HT-29 (cell line): ENCODE measurements around the gene MIB1. TPM values are rescaled to one million over a fixed set of nuclear protein-coding genes. Genes with fewer than 3 reads are reported as not detected.
"Not testable (repeated sequence)": the region's sequence is repeated elsewhere in the genome, so short reads cannot be mapped to it uniquely, and the experiment has no call there.

ENCODE experiments used
- DNase-seq: peaks from one replicate; pipeline ENCODE4 v3.0.0-alpha.2; 2015; ENCODE audit warnings: low spot score
- total RNA-seq: library from RNA; depleted of rRNA; stranded (reverse); fragments of >200 nt; shearing (Covaris generic); gene quantifications from 2 replicates; pipeline ENCODE4 v1.2.3, GENCODE V29; 2014

MIB1 gene
- total RNA-seq, 1 experiment from 2014 or later: 10.9 TPM

DNA sequence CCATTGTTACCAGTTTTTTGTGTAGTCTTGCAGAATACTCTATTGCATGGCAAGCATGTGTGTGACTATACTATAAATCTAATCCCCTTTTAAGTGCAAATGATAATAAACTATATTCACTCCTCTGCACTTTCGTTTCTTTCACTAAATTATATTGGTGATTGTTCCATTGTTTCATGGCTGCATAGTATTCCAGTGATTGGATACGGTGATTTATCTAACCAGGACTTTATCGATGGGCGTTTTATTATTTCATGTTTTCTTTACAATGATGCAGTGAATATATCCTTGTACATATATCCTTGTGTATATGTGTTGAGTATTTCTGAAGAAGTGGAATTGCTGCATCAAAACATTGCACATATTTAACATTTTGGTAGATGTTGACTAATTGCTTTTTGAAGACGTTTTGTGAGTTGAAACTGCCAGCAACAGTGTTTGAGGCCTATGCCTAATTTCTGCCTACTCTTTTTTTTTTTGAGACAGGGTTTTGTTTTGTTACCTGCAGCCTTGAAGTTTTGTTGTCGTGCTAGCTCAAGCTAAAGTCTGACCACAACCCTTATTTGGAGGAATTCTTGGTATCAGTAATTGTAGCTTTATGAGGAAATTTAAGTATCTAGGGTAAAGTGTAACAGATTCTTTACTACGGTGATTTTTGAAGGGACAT is 2.7 kb downstream of the MIB1 start:
- DNase-seq: no peak

DNA sequence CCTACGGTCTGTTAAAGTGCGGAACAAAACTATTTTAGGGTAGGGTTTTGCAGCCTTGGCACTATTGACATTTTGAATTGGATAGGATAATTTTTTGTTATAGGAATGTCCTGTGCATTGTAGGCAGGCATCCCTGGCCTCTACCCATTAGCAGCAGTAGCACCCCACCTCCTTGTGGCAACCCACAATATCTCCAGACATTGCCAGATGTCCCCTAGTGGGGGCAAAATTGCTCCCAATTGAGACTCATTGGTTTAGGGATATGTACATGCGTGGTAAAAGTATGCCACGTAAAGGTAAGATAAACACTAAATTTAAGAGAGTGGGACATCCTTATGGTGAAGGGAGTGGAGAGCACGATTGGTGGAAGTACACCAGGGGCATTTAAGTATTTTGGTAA is 4.6 kb downstream of the MIB1 start:
- no peak for DNase-seq

DNA sequence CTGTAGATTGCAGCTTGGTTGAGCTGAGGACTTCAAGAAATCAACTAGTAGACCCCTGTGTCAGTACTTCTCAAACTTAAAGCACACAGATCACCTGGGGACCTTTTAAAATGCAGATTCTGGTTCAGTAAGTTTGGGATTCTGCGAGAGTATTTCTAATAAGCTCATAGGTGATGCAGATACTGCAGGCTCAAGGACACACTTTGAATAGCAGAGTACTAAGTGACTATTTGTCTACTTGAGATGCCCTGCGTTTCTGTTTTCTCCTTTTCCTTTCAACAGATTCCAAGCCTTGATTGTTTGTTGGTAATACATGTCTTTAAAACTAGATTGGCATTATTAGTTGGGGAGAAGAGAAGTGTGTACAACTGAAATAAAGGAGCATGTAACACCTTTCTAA is 6.7 kb downstream of the MIB1 start:
- DNase-seq: no peak

DNA sequence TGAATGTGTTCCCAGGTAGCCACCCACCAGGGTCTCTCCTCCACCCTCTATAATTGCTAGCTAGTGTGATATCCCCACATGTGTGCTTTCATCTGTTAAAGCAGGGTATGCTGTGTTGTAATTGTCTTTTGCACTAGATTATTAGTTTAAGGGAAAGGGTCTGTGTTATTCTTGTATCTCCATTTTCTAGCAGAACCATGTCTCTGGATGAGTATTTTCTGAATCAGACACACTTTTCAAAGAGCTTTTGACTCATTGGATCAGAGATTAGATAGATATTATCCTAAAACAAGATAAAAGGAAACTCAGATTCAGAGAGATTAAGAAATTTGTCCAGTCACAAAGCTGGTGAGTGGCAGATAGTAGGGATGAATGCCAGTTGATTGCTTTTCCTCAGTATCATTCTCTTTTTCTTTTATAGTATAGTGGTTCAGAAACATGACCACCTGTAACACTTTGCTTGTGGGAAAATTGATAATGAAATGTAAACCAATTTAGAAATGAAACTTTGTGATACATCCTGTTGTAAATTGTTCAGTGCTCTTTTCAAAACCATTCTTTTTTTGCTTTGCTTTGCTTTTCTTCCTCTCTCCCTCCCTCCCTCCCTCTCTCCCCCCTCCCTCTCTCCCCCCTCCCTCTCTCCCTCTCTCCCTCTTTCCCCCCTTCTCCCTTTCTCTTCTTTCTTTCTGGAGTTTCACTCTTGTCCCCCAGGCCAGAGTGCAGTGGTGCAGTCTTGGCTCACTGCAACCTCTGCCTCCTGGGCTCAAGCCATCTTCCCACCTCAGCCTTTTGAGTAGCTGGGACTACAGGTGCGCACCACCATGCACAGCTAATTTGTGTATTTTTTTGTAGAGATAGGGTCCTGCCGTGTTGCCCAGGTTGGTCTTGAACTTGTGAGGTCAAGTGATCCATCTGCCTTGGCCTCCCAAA is 7.4 kb downstream of the MIB1 start:
- no peak for DNase-seq

DNA sequence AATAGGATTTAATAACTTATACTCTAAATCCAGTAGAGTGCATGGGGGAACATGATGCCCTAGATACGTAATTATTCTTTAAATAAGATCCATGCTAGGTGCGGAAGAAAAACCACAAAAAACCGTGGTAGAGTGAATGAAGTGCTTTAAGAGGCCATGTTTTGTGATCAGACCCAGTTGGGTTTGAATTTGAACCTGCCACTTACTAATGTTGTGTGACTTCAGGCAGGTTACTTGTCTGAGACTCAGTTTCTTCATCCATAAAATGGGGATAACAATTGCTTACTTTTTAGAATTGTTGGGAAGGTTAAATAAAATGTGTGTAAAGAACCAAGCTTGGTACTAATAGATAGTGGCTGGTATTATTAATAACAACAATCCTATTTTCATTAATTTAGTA is 17.2 kb downstream of the MIB1 start:
- DNase-seq: no peak

DNA sequence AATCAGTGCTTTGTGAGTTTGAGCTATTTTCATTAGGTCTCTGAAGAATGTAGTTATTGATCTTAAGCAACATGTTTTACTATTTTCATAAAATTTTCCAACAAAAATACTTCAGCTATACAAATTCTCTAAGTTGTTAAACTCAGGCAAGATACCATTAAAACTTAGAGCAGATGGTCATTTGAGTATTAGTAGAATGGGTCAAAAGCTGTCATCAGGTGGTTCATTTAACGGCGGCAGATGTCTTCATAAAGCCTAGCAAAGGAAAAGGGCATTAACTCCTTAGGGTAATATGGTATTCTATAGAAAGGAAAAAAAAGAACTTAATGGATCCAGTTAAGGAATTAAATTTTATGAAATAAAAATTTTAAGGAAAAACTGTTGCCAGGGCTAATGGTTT is 19.2 kb downstream of the MIB1 start:
- no peak for DNase-seq

DNA sequence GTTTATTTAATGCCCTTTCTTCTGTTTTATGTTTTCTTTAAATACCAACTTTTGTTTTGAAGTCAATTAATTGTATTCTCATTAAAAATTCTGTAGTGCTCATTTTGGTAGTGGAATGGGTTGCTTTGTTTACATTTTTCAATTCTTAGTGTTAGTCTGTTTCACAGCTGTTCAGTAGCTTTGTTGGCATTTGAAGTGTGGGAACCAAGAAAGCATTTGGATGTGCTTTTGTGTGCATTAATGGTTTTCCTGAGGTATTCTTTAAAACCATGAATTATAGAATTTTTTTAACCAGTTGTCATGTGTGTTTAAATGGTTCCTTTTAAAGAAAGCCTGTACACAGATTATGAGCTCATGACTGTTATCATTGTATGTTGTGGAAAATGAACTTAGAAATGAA is 19.7 kb downstream of the MIB1 start:
- no peak for DNase-seq

DNA sequence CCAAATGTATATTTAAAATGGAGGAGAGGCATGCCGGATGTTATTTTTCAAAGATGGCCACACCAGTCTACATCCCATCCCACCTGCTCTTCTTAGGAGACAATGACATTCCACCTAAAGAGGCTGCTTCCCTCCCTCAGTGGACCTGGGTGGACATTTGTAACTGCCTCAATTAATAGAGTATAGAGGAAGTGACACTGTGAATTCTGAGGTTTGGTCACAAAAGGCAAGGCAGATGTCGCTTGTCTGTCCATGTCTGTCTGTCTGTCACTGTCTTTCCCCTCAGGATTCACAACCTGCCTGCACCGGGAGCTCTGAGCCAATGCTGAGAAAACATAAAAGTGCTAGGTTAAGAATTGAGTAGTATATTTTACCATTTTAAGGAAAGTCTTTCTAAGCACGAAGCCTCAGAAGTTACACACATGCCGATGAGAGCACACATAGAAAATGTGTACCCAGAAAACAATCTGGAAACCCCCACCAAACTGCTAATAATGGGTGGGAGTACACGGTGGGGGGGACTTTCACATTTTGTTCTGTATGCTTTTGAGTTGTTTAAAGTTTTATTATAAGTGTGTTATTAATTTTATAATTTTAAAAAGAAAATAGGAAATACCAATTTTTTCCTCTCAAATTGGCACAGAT is 21.0 kb downstream of the MIB1 start:
- no peak for DNase-seq

DNA sequence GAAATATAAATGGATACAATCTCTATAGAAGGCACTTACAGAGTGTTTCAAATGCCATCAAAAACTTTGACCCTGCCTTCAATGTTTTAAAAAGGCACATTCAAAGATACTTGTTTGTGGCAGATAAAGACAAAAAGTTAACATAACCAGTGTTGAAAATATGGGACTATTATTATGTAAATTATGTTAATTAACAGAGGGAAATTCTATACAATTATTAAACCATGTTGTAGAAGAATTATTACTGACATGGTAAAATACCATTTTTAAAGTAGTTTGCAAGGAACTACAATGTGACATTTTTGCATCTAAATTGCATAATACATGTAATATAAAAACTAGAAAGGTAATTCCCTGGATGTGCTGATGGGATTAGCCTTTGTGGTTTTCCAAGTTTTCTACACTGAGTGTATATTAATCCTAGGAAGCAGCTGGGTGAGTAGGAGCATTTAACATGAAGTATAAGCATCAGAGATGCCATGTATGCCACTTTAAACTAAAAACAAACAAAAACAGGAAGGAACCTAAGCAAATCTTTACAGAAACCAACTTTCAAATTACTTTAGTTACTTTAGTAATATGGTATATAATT is 21.7 kb downstream of the MIB1 start:
- DNase-seq: no peak

DNA sequence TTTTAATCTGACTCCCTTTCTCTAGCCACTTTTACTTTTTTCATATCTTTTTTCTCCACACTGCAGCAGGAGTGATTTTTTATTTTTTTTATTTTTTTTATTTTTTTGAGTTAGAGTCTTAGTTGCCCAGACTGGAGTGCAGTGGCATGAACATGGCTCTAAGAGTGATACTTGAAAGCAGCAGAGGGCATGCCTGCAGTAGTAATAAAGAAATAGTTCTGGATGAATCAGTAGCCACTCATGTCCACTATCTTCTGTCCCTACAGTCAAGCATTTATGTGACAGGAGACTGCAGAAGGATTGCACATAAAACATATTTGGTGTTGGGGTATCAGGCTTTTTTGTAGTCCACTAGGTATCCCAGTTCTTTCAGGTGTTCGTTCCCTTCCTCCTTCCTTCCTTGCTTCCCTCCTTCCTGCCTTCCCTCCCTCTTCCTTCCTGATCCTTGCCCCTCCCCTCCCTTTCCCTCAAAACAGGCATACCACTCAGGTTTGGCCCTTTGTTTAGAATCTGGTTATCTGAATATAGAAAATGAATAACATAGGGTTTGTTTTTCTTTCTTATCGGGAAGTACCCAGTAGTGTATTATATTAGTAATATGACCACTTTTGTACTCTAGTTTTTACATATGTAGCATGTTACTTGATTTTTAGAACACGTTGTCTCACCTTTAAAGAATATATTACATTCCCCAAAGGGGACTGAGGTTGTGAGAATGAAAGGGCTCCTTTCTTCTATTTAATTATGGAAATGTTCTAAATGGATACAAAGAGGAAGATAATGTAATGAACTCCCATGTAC is 23.5 kb downstream of the MIB1 start:
- DNase-seq: no peak

DNA sequence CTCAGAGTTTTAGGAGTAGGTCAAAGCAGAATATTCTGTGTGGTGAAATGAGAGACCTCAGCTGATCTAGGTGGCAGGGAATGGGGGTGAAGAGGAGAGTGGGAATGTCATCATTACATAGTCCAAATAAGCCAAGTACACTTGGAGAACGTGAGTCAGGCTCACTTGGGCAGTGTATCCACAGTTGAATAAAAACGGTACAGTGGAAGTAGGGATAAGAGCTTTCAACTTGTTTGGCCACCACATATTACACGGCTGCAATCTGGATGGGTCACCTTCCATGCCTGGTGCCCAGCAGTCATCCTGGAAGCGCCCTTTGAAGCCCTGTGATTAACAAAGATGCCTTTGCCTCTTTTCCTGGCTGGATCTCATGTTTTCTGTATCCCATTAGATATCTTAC is 28.6 kb downstream of the MIB1 start:
- no peak for DNase-seq

DNA sequence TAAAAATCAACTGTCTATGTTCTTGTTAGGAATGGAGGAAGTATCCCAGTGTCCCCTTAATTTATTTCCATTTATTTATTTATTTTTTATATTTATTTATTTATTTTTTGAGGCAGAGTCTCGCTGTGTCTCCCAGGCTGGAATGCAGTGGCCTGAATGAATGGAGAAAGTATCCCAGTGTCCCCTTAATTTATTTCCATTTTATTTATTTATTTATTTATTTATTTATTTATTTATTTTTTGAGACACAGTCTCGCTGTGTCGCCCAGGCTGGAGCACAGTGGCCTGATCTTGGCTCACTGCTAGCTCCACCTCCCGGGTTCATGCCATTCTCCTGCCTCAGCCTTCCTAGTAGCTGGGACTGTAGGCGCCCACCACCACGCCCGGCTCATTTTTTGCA is 34.1 kb downstream of the MIB1 start:
- no peak for DNase-seq

DNA sequence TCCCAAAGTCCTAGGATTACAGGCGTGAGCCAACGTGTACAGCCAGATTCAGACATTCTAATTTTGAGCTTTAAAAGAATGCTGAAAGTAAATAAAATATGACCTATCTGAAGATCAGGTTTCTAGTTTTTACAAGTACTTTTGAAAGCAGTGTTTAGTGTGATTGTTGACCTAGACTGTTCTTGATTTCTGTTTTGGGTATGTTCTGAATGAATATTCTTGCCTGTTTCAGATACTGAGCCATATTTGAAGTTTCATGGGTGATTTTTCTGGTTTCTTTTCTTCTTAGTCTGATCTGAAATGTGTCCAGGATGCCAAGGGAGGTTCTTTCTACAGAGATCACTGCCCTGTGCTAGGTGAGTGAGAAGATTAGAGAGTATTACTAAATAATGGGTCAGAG is 37.2 kb downstream of the MIB1 start:
- DNase-seq: no peak

DNA sequence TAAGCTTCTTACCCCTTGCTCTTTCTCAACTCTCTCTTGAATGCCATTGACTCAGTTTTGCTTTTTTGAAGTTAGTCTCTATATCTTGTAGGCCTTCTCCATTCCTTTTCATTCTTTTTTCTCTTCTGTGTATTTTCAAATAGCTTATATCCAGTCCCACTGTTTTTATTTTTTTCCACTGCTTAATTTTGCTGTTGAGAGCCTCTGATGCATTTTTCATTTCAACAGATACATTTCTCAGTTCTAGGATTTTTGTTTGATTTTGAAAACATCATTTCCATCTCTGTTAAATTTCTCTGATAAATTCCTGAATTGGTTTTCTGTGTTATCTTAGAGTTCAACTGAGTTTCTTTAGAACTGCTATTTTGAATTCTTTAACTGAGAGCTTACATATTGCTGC is 45.9 kb downstream of the MIB1 start:
- no peak for DNase-seq

DNA sequence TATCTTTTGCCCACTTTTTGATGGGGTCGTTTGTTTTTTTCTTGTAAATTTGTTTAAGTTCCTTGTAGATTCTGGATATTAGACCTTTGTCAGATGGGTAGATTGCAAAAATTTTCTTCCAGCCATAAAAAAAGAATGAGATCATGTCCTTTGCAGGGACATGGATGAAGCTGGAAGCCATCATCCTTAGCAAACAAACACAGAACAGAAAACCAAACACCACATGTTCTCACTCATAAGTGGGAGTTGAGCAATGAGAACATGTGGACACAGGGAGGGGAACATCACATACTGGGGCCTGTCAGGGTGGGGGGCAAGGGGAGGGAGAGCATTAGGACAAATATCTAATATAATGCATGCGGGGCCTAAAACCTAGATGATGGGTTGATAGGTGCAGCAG is 55.5 kb downstream of the MIB1 start:
- not testable (repeated sequence) for DNase-seq

DNA sequence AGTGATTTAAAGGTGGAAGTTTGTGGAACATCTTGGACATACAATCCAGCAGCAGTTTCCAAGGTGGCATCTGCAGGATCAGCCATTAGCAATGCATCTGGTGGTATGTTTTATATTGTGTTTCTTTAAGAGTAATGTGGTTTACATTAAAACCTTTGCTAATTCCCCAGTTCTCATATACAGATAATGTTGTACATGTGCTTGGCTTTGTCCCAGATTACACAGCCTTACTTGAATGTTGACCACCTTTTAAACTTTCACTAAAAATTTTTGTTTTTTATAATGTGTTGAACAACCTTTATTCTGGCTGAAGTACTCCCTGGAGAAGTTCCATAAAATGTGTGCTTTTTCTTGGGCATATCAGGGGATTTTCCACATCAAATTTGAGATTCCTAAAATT is 57.5 kb downstream of the MIB1 start:
- no peak for DNase-seq

DNA sequence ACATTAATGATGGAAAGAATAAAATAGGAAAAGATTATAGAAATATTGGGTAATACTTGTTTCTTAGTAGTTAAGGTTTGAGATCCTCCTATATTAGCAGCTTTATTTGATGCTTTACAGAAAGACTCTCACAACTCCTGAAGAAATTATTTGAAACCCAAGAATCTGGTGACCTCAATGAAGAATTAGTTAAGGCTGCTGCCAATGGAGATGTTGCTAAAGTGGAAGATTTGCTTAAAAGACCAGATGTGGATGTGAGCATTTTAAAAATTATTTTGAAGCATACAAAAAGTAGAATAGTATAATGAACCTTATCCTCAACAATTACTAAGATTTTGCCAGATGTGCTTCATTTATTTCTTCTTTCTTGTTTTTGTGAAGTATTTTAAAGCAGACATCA is 59.1 kb downstream of the MIB1 start:
- no peak for DNase-seq

DNA sequence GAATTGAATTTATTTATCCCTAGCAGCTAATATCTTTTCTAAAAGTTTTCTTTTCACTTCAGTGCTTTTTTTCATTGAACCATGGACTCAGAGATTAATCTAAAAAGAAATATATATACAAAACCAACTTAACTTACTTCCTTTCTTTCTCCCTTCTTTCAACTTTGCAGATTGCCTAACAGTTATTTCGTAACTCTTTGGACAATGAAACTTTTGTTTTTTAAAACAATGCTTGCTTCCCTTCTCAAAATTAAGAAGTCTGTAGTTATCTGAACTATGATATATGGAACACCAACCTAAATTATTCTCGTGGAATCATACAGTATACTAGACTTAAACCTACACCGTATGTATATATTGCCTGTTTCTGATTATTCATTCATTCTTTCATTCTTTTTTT is 62.9 kb downstream of the MIB1 start:
- no peak for DNase-seq

DNA sequence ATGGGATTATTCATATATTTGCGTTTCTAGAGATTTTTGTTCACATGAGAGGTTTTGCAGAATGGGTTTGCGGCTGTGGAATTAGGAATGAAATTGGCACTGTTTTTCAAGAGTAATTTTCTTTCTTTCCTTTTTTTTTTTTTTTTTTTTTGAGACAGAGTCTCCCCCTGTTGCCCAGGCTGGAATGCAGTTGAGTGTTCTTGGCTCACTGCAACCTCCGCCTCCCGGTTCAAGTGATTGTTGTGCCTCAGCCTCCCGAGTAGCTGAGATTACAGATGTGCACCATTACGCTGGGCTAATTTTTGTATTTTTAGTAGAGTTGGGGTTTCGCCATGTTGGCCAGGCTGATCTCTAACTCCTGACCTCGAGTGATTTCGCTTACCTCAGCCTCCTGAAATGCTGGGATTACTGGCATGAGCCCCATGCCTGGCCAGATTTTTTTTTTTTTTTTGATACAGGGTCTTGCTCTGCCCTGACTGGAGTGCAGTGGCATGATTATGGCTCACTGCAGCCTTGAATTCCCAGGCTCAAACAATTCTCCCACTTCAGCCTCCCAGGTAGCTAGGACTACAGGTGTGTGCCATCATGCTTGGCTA is 65.3 kb downstream of the MIB1 start:
- DNase-seq: no peak

DNA sequence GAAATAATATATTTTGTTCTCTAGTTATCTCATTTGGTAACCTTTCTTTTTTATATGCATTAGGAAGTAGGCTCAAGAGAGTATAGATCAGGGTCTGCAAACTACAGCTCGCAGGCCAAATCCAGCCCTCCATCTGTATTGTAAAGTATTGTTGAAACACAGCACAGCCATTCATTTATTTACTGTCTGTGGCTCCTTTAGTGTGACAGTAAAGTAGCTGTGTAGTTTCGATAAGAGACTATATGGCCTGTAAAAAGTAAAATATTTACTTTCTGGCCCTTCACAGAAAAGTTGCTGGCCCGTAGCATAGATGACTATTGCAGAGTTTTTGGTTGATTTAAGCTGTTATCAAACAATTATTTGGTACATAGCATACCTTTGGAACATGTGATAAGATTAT is 67.6 kb downstream of the MIB1 start:
- DNase-seq: no peak

DNA sequence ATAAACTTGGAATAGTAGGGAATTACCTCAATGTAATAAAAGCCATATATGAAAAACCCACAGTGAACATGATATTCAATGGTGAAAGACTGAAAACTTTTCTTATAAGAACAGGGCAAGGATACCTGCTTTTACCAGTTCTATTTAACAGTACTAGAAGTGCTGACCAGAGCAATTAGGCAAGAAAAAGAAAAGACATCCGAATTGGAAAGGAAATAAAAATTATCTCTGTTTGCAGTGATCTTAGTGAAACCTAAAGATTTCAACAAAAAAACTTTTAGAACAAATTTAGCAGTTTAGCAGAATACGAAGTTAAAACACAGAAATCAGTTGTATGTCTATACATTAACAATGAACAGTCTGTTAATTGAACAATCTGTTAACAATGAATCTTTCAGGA is 69.1 kb downstream of the MIB1 start:
- DNase-seq: no peak
